Measurements from ENCODE around the gene AKAP6. TPM values are rescaled to one million over a fixed set of nuclear protein-coding genes. Genes with fewer than 3 reads are reported as not detected.

The AKAP6 gene
- total RNA-seq, 1 experiment from 2014 or later: 2.3 TPM

DNA sequence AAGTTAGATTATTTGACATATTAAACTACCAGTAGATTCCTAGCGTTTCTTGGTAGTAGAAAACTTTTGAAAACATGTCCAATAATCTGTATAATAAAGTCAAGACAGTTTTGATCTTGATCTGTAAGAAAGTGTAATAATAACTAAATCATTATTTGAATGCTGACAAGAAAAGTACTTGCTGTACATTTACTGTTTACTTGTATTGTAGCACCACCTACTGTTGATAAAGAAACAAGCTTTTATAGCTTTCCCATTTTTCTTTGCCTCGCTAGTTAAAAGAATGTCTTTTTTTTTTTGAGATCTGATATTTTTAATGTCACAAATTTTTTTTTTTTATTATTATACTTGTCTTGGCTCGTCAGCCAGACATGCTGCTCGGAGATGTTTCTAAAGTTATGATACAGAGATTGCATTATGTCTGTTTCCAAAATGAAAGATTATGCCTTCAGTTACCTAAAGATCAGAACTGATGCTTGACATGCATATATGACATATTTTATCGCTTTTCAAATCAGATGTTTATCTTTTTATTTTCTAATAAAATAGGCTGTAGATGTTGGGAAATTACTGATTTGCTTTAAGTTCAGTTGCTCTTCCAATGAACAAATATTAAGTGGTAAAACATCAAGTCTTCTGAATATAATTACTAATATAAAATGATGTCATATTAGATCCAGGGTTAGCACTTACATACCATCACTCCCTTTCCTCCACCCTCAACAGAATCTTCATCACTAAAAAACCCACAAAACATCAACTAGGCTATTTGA, 140.5 kb downstream of the AKAP6 start:
- in situ Hi-C loops (cut with HindIII; ENCODE audit: low sequenced_read_pairs): no loop called here
- peak; percentile 65 for DNase-seq (ENCODE audit: low spot score)

DNA sequence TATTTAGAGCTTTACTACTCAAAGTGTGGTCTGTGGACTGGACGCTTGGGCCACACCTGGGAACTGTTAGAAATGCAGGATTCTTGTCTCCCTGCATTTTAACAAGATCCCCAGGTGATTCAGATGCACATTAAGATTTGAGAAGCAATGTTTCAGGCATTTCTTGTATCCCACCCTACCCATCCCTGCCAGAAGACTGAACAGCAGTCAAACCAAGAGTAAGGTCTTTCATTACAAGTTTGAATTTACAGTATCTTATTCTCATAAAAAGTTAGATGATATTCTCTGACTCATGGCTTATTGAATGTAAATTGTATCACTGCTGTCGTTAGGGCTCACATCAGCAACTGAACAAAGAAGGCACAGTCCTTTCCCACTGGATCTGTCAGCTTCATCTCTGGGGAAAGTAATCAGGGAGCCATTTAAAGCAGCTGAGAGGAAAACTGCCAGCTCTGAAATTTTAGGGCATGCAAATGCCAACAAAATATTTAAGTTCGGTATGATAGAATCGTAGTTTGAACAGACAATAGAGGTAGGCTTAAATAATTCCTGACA, 141.1 kb downstream of the AKAP6 start:
- in situ Hi-C loops (cut with HindIII; ENCODE audit: low sequenced_read_pairs): no loop called here
- no peak for DNase-seq (ENCODE audit: low spot score)

DNA sequence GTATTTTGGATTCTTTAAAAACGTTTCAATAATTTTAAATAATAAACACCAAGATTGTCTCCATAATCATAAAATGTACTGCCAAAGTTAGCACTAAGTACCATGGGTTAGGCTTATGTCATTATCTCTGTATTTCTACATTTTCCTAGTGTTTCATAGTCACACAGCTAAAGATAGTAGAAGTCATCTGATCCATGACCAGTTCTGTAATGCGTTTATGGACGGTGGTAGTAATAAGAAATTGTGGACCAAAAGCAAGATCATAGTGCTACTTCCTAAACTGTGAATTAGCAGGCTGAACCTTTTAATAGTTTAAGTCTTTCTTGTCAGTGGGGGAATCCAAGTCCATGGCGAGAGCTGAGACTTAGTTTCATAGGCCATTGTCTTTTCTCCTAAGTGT, 142.1 kb downstream of the AKAP6 start:
- in situ Hi-C loops (cut with HindIII; ENCODE audit: low sequenced_read_pairs): no loop called here
- DNase-seq (ENCODE audit: low spot score): no peak

DNA sequence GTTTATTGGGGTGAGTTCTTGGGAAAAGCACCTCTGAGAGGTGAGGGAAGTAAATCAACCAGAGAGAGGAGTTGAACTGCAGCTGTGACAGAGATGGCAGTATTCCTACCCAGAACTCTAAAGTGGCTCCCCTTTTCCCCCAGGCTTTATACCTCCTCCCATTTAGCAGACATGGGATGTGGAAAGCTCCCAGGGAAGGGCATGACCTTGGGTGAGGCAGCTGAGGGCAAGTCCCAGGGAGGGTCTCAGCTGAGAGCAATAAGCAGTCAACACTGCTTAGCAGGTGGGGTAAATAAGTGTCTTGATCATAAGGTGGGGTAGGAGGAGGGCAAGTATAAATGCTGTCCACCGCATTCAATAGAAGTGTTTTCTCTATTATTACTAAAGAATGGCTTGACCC, 143.0 kb downstream of the AKAP6 start:
- in situ Hi-C loops (cut with HindIII; ENCODE audit: low sequenced_read_pairs): no loop called here
- DNase-seq (ENCODE audit: low spot score): no peak

DNA sequence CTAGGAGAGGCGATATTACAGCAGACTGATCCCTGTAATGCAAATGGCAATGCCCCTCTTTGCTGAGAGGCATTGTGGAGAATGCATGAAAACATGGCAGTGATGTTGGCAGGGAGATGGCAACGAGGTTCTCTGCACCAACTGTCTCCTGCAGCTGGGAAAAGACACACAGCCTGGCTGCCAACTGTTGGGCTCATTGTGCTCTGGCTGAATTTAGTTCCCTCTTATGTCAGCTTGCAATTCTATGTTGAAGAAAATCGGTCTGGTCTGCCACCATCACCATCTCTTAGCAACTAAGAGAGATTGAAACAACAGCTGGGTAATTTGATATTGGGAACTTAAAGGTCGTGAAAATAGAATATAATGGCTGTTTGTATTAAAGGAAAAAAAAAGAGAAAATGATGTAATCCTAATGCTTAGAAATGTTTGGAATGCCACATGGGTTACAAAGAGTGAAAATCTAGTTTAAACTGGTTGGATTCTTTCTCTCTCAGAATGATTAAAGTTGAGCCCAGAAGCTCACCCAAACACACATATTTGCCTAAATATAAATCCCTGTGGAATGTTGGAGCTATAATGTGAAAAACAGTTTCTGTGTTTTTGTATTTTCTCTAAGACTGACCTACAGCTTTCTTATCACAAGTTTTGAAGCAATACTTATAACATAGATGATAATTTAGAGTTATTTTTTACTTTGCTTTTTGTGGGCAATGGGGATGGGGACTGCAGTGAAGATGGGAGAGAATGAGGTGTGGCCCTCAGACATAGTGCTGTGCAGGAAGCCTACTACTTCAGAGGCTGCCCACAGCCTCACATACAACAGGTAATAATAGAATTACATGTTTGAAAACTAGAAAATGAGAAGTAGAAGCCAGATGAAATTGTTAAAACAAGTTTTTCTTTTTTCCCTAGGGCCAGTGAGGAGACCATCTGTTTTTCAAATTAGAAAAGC, 143.7 kb downstream of the AKAP6 start:
- peak; percentile 77 for DNase-seq (ENCODE audit: low spot score)
- in situ Hi-C loops (cut with HindIII; ENCODE audit: low sequenced_read_pairs): no loop called here

DNA sequence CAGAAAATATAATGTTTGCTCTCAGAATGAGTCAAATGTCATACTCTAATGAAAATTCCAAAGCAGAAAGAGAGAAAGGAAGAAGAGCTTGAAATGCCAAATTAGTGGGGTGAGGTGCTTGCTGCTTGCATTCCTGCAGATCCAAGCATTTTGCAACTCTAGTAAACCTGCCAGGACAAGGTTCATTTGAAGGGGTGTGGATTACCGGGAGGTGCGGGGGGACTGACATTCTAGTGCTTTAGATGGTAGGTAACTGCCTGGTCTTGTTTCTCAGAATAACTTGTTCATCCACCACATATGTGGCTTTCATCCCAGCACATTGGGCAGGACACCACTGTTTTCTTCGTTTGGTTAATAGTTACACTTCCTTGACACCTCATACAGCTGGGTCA, 144.4 kb downstream of the AKAP6 start:
- in situ Hi-C loops (cut with HindIII; ENCODE audit: low sequenced_read_pairs): no loop called here
- DNase-seq (ENCODE audit: low spot score): no peak

DNA sequence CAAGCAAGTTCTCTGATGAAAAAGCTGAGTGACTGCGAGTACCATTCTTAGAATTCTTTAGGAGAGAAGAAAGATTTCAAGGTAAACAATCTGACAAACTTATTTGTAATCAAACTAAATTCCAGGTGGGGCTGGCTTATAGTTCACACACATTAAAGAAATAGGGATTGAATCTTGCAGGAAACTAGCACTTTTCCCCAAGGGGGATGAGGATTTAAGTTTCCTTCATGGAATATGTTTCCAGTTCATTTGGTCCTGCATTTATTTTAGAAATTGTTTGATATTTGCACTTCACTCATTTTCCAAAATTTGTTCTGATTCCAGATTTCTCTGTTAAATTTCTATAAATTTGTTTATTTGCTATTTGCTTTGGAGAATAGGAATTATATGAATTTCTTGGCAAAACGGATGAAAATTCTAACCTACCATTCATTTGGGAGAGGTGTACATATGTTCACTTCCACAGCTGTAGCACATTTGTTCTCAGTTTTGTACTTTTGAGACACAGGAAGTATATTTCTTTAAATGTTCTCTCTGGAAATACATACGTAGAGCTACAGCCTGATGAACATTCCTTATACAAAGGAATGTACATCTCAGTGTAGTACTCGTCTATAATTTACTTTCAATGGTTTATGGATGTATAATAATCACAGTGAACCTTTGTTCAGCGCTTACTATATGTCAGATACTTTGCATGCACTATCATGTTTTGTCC, 145.5 kb downstream of the AKAP6 start:
- no peak for DNase-seq (ENCODE audit: low spot score)
- in situ Hi-C loops (cut with HindIII; ENCODE audit: low sequenced_read_pairs): no loop called here

DNA sequence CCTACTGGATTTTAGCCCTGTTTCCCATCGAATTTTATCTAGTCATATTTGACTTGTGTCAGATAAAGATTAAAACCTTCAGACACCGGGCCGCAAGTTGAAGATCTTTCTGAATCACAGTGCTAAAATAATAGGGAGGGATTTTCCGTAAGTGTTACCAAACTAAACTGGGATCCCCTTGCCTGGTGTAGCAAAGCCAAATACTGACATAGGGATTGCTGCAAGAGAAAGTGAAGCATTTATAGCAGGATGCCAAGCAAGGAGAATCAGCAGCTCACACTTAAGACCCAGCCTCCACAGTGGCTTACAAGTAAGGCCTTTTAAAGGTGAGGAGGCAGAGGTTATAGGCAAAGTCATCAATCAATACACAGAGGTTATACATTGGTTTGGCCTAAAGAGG, 147.4 kb downstream of the AKAP6 start:
- no peak for DNase-seq (ENCODE audit: low spot score)
- in situ Hi-C loops (cut with HindIII; ENCODE audit: low sequenced_read_pairs): no loop called here

DNA sequence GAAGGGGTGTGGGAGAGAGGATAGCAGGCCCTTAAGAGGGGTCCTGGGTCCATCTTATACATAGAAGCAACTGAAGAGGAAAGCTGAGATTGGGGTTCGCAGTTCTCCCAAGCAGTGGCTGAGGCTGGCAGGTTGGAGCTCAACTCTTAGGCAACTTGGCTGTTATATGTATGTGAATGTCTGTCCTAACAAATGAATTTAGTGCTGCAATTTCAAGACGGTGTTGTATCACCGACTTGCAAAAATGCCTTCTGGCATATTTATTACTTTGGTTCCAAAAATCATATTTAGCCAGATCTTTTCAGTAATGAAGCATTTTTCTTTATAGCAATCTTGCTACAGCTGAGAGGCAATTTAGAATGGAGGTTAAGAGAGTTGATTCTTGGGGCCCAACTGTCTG, 148.3 kb downstream of the AKAP6 start:
- in situ Hi-C loops (cut with HindIII; ENCODE audit: low sequenced_read_pairs): no loop called here
- no peak for DNase-seq (ENCODE audit: low spot score)

DNA sequence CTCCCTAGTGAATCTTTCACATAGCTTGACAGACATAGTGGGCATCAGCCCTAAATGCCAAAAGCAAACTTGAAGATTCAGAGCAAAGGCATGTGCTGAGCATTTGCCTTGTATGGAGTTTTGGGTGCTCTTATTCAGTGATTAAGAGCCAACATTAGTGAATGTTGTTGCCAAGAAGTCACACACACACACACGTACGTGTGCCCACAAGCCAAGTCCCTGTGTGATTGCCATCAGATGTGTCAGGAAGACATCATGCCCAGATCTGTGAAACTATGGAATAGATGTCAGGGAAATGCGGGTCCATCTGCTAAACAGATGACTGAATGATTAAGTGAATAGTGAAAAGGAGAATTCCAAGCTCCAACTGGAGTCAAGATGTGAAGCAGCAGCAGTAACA, 149.0 kb downstream of the AKAP6 start:
- in situ Hi-C loops (cut with HindIII; ENCODE audit: low sequenced_read_pairs): no loop called here
- no peak for DNase-seq (ENCODE audit: low spot score)

DNA sequence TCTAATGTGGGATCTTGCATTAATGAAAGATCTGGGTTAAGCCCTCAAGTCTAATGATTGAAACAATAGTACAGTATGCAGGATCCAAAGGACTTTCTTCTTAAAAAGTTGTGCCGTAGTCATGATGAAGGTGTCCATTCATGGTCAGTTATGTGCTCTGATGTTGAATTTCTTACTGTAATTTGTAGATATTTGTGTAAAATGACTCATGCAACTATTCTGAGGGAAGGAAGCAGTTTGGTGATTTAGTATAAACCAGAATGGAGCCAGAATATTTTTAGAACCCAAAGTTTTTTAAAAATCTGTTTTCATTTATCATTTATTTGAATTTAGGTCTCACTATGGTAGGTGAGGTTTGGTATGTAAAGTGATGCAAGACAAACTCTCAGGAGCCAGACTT, 151.2 kb downstream of the AKAP6 start:
- in situ Hi-C loops (cut with HindIII; ENCODE audit: low sequenced_read_pairs): no loop called here
- no peak for DNase-seq (ENCODE audit: low spot score)

DNA sequence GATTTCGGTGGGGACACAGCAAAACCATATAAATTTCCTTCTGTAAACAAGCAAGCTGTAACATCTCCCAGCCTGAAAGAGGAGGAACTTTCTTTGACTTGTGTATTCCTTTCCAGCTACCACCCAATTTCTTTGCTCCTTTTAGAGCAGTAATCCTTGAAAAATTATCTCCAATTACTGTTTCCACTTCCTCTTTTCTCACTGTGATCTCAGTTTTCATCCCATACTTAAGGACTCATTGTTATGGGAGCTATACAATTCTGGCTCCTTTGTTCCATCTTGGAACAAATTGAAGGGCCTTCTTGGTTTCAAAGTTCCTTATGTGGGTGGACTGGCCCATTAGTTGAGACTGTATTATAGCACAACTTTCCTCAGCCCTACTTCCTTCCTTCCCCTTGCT, 152.6 kb downstream of the AKAP6 start:
- no peak for DNase-seq (ENCODE audit: low spot score)
- in situ Hi-C loops (cut with HindIII; ENCODE audit: low sequenced_read_pairs): no loop called here

DNA sequence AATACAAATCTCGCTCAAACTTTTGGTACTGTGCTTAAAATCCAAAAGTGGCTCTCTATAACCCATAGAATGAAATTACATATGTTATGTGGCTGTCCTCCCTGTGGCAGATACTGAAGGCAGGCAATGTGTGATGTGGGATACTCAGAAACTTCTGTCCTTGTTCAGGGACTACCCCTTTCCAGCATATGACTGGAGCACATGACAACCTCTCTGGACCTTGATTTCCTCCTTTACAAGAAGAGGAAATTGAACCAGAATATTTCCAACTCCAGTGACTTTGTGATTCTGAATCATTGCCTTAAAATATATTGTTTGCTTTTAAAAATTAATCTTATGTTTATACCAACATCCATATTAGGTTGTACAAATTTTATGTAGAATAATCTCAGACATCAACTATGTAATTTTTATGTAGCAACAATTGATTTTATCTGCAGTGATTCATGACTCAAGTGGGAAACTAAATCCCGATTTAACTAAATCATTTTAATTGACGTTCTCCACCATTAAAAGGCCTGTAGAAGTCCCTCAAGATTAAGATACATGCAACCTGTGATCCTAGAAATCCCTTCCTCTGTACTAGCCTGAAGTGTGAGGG, 162.4 kb downstream of the AKAP6 start:
- in situ Hi-C loops (cut with HindIII; ENCODE audit: low sequenced_read_pairs): no loop called here
- DNase-seq (ENCODE audit: low spot score): no peak

DNA sequence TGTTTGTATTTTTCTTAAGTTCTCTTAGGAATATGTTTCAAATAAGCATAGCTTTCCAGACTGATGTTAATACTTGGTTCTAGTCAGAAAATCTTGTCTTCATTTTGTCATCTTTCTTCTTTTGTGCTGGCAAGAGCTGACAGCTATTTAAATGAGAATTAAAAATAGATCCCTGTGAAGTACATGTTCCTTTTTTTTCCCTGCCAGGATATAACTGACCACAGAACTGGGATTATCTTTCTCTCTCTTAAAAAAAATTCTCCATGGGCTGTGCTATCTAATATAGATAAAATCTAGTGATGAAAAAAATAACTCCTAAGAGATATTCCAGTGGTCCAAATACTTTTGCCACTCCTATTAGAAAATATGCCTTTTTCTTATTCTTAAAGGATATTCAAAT, 163.4 kb downstream of the AKAP6 start:
- in situ Hi-C loops (cut with HindIII; ENCODE audit: low sequenced_read_pairs): no loop called here
- no peak for DNase-seq (ENCODE audit: low spot score)

DNA sequence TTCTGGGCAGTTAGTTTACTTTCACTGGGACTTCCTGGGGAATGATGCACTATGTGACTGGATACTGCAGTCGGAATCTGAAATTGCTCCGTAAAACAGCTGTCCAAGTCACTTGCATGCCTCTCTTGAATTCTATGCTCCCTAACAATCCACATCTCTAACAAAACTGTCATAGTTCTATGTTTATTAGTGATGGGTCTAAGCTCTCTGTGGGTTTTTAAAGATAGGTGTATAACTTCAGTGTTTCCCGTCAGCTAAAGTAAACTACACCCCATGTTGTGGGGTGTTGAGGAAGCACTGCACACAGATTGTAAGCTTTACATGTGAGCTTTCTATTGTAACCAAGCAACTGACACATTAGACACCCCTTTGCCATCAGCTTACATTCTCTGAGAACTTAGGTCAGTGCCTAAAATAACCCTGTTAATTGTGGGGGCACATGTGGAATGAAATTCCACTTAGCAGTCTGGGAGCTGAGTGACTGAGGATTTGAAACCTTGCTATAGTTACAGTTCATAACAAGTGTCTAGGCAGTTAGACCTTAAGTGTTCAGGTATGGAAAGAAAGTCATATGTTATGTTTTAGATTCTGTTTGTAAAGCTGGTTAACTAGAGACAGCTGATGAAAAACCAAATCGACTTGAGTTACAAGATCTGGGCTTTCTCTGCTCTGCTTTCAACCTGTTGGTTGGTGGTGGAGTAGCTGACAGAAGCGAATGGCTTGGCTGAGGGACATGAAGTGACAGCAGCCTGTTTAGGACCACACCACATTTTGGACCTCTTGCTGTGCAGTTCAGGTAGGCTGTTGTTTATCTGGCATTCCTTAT, 165.7 kb downstream of the AKAP6 start:
- in situ Hi-C loops (cut with HindIII; ENCODE audit: low sequenced_read_pairs): no loop called here
- no peak for DNase-seq (ENCODE audit: low spot score)

DNA sequence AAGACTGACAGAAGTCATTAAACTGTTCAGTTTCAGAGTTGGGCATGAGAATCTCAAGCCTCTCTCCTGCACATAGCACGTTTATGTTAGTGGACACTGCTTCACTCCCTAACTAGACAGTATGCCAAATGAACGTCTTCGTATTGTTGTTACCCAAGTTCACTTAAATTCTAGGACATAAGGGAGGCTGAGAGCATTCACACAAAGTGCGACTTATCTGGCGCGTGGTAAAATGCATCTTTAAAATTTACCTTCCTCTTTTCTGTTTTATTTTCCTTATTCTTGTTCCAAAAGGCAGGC, 166.3 kb downstream of the AKAP6 start:
- in situ Hi-C loops (cut with HindIII; ENCODE audit: low sequenced_read_pairs): no loop called here
- DNase-seq (ENCODE audit: low spot score): no peak

DNA sequence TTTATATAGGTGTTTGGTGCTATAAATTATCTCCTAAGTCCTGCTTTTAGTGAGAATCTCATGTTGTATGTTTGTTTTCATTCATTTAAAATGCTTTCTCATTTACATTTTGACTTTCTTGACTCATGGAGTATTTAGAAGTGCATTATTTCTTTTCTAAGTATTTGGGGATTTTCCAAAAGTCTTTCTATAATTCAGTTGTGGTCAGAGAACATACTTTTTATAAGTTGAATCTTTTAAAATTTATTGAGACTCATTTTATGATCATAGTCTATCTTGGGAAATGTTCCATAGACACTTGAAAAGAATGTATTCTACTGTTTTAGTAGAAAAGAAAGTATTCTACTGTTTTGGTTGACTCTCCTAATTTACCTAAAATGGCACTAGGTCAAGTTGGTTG, 168.2 kb downstream of the AKAP6 start:
- in situ Hi-C loops (cut with HindIII; ENCODE audit: low sequenced_read_pairs): no loop called here
- DNase-seq (ENCODE audit: low spot score): no peak

Data from G401 (cell line).